ENCODE data around the gene PRG2. TPM values are rescaled to one million over a fixed set of nuclear protein-coding genes. Genes with fewer than 3 reads are reported as not detected.
A peak's percentile ranks its signal among the peaks of the same experiment; 100 is the strongest.

The PRG2 gene
- total and polyA plus RNA-seq, 9 of the 15 experiments (the other 6 are each of a cell fraction or from before 2014, with no cell fraction given) = 1.8 to 78.0 (median 26.6) TPM

DNA sequence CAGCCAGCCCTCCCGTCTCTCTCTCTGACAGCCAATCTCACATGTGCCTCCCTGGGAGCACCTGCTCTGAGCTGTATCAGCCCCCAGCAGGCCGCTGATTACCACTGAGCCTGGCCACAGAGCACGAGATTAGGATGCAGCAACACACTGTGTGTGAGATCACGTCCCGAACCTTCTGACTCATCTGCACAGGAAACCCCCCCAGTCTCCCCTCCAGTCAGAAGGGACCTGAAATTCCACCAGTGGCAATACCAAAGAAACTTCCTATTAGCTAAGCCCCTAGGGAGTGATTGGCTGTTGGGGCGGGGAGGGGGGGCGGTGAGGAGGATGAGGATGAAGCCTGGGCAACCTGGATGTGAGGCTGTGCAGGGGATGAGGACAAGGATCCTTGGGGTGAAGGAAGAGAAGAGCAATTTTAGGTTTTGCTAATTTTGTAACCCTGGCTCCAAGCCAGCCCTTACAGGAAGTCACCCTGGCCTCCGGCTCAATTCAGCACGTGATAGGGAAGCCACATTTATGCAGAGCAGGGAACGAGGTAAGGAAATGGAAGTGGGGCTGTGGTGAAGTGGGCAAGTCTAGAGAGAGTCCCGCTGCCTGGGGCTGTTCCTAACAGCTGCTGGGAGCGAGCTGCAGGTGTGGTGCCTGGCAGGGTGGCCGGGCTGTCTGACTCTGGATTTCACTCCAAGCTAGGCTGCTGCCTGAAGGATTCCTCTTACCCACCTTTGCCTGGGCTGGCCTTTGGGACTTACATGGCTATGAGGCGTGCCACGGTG is 34.5 kb upstream of the PRG2 start (continued):
- TF ChIP-seq SAFB (IDR thresholded peaks at IDR 0.05; ENCODE audit: borderline replicate concordance, low read depth, low read length) (no peak), ZBTB9 (CRISPR knock-in tag; IDR thresholded peaks at IDR 0.05) (peak; percentile 88; the same call in 1 of the 2 replicates), ZNF830 (CRISPR knock-in tag; IDR thresholded peaks at IDR 0.05) (no peak), MCM2 (IDR thresholded peaks at IDR 0.05; ENCODE audit: low read depth) (no peak), ZNF75A (CRISPR knock-in tag; IDR thresholded peaks at IDR 0.05) (no peak), DPF2 (IDR thresholded peaks at IDR 0.05) (peak; percentile 98), ZNF507 (tag; conservative IDR thresholded peaks at IDR 0.05) (no peak), ZNF146 (CRISPR knock-in tag; IDR thresholded peaks at IDR 0.05; ENCODE audit: unreplicated experiment) (no peak), POLR2B (IDR thresholded peaks at IDR 0.05; ENCODE audit: low read depth, partially characterized antibody) (peak; percentile 45), POU5F1 (IDR thresholded peaks at IDR 0.05; ENCODE audit: borderline replicate concordance, low read depth, low read length, partially characterized antibody) (no peak), ZNF280B (CRISPR knock-in tag; IDR thresholded peaks at IDR 0.05) (no peak), RFX1 (IDR thresholded peaks at IDR 0.05) (no peak), ZEB2 (IDR thresholded peaks at IDR 0.05) (peak; percentile 86)
- TF ChIP-seq, protein P1, sequence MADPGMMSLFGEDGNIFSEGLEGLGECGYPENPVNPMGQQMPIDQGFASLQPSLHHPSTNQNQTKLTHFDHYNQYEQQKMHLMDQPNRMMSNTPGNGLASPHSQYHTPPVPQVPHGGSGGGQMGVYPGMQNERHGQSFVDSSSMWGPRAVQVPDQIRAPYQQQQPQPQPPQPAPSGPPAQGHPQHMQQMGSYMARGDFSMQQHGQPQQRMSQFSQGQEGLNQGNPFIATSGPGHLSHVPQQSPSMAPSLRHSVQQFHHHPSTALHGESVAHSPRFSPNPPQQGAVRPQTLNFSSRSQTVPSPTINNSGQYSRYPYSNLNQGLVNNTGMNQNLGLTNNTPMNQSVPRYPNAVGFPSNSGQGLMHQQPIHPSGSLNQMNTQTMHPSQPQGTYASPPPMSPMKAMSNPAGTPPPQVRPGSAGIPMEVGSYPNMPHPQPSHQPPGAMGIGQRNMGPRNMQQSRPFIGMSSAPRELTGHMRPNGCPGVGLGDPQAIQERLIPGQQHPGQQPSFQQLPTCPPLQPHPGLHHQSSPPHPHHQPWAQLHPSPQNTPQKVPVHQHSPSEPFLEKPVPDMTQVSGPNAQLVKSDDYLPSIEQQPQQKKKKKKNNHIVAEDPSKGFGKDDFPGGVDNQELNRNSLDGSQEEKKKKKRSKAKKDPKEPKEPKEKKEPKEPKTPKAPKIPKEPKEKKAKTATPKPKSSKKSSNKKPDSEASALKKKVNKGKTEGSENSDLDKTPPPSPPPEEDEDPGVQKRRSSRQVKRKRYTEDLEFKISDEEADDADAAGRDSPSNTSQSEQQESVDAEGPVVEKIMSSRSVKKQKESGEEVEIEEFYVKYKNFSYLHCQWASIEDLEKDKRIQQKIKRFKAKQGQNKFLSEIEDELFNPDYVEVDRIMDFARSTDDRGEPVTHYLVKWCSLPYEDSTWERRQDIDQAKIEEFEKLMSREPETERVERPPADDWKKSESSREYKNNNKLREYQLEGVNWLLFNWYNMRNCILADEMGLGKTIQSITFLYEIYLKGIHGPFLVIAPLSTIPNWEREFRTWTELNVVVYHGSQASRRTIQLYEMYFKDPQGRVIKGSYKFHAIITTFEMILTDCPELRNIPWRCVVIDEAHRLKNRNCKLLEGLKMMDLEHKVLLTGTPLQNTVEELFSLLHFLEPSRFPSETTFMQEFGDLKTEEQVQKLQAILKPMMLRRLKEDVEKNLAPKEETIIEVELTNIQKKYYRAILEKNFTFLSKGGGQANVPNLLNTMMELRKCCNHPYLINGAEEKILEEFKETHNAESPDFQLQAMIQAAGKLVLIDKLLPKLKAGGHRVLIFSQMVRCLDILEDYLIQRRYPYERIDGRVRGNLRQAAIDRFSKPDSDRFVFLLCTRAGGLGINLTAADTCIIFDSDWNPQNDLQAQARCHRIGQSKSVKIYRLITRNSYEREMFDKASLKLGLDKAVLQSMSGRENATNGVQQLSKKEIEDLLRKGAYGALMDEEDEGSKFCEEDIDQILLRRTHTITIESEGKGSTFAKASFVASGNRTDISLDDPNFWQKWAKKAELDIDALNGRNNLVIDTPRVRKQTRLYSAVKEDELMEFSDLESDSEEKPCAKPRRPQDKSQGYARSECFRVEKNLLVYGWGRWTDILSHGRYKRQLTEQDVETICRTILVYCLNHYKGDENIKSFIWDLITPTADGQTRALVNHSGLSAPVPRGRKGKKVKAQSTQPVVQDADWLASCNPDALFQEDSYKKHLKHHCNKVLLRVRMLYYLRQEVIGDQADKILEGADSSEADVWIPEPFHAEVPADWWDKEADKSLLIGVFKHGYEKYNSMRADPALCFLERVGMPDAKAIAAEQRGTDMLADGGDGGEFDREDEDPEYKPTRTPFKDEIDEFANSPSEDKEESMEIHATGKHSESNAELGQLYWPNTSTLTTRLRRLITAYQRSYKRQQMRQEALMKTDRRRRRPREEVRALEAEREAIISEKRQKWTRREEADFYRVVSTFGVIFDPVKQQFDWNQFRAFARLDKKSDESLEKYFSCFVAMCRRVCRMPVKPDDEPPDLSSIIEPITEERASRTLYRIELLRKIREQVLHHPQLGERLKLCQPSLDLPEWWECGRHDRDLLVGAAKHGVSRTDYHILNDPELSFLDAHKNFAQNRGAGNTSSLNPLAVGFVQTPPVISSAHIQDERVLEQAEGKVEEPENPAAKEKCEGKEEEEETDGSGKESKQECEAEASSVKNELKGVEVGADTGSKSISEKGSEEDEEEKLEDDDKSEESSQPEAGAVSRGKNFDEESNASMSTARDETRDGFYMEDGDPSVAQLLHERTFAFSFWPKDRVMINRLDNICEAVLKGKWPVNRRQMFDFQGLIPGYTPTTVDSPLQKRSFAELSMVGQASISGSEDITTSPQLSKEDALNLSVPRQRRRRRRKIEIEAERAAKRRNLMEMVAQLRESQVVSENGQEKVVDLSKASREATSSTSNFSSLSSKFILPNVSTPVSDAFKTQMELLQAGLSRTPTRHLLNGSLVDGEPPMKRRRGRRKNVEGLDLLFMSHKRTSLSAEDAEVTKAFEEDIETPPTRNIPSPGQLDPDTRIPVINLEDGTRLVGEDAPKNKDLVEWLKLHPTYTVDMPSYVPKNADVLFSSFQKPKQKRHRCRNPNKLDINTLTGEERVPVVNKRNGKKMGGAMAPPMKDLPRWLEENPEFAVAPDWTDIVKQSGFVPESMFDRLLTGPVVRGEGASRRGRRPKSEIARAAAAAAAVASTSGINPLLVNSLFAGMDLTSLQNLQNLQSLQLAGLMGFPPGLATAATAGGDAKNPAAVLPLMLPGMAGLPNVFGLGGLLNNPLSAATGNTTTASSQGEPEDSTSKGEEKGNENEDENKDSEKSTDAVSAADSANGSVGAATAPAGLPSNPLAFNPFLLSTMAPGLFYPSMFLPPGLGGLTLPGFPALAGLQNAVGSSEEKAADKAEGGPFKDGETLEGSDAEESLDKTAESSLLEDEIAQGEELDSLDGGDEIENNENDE (IDR thresholded peaks at IDR 0.05; ENCODE audit: low read depth, low read length) = no peak

Measured in K562 (cell line).